HAP-1 (cell line): ENCODE measurements around the gene TBC1D10A.

ENCODE experiments used
- DNase-seq, 2 experiments: peaks; one replicate each; pipeline ENCODE4 v3.0.0-alpha.2; 2016 to 2020; ENCODE audit warnings: low spot score in 2 of 2
- H3K27me3 ChIP-seq: fragments of 250-450 bp; sonication (Bioruptor Pico); 2 replicates; pipeline ENCODE4 v1.5.1; 2020; ENCODE audit warnings: low read depth, mild to moderate bottlenecking, moderate library complexity
- H3K36me3 ChIP-seq: fragments of 250-450 bp; sonication (Bioruptor Pico); replicated peaks from 2 replicates; pipeline ENCODE4 v1.5.1; 2020; ENCODE audit warnings: mild to moderate bottlenecking
- H3K4me1 ChIP-seq: fragments of 250-450 bp; sonication (Bioruptor Pico); 2 replicates; pipeline ENCODE4 v1.5.1; 2020; ENCODE audit warnings: mild to moderate bottlenecking
- H3K4me3 ChIP-seq: fragments of 250-450 bp; sonication (Bioruptor Pico); 2 replicates; pipeline ENCODE4 v1.5.1; 2020; ENCODE audit warnings: mild to moderate bottlenecking, moderate library complexity
- H3K9me3 ChIP-seq: fragments of 250-450 bp; sonication (Bioruptor Pico); 2 replicates; pipeline ENCODE4 v1.5.1; 2020; ENCODE audit warnings: mild to moderate bottlenecking, moderate library complexity
- in situ Hi-C: fragments of 300-500 bp; cut with MboI; formaldehyde crosslinking; loops from 3 replicates; pipeline ENCODE4 v1.14.3; 2020; ENCODE audit warnings: low sequenced_read_pairs, inconsistent platforms, mixed read lengths

The TBC1D10A gene

GRCh38 chr22:30336752-30337460 lies 10.2 kb upstream of the TBC1D10A start:
- in situ Hi-C loops: no loop called here
- Histone ChIP-seq H3K27me3 (no peaks in the 10 kb centered on the region), H3K4me1 (no peaks in the 10 kb centered on the region), H3K9me3 (no peaks in the 10 kb centered on the region), H3K4me3 (no peak overlapping the region), H3K36me3 (peaks cover 88% of the 10 kb centered on the region)
- DNase-seq: no peak

- Histone ChIP-seq H3K9me3 (no peaks in the 10 kb centered on the region), H3K27me3 (no peaks in the 10 kb centered on the region), H3K4me3 (no peak overlapping the region), H3K36me3 (peaks cover 79% of the 10 kb centered on the region), H3K4me1 (no peaks in the 10 kb centered on the region)
- in situ Hi-C loops: no loop called here
- DNase-seq: no peak
Measured at GRCh38 chr22:30335236-30335635, 8.5 kb upstream of the TBC1D10A start.

DNA sequence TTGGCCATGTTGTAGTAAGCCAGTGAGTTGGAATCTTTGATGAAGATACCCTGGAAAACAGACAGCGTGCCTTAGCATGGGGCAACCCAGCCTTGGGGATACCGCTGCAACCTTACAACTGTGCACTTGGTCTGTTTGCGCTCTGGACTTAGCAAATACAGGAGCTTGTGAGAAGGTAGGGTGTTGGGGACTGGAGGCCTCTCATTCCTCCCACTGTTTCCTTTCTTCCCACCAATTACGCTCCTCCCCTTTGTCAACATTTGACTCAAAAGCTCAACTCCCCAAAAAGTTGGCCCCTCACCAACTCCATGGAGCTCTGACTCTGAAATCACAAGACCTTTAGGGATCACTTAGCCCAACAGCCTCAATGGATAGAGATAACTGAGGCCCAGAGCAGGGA lies 7.9 kb upstream of the TBC1D10A start:
- in situ Hi-C loops: no loop called here
- H3K4me1 ChIP-seq: no peaks in the 10 kb centered on the region
- H3K9me3 ChIP-seq: no peaks in the 10 kb centered on the region
- no peaks in the 10 kb centered on the region for H3K27me3 ChIP-seq
- peaks cover 74% of the 10 kb centered on the region for H3K36me3 ChIP-seq
- no peak overlapping the region for H3K4me3 ChIP-seq
- DNase-seq: no peak

- no peaks in the 10 kb centered on the region for H3K27me3 ChIP-seq
- H3K4me3 ChIP-seq: no peak overlapping the region
- no peaks in the 10 kb centered on the region for H3K4me1 ChIP-seq
- peaks cover 64% of the 10 kb centered on the region for H3K36me3 ChIP-seq
- in situ Hi-C loops: no loop called here
- no peak for DNase-seq
- H3K9me3 ChIP-seq: no peaks in the 10 kb centered on the region
Measured at GRCh38 chr22:30333707-30334087, 7.0 kb upstream of the TBC1D10A start.

- Histone ChIP-seq H3K9me3 (no peaks in the 10 kb centered on the region), H3K4me1 (no peaks in the 10 kb centered on the region), H3K36me3 (peaks cover 61% of the 10 kb centered on the region), H3K27me3 (no peaks in the 10 kb centered on the region), H3K4me3 (no peak overlapping the region)
- no peak for DNase-seq
- in situ Hi-C loops: no loop called here
Measured at GRCh38 chr22:30332994-30333706, 6.4 kb upstream of the TBC1D10A start.

GRCh38 chr22:30332551-30332950 lies 5.8 kb upstream of the TBC1D10A start:
- Histone ChIP-seq H3K4me1 (no peaks in the 10 kb centered on the region), H3K27me3 (no peaks in the 10 kb centered on the region), H3K4me3 (no peak overlapping the region), H3K36me3 (peaks cover 55% of the 10 kb centered on the region), H3K9me3 (no peaks in the 10 kb centered on the region)
- no peak for DNase-seq
- in situ Hi-C loops: no loop called here

GRCh38 chr22:30328466-30329049 lies 1.8 kb upstream of the TBC1D10A start:
- in situ Hi-C loops: no loop called here
- Histone ChIP-seq H3K36me3 (peaks cover 17% of the 10 kb centered on the region), H3K9me3 (no peaks in the 10 kb centered on the region), H3K4me1 (peaks cover 10% of the 10 kb centered on the region), H3K27me3 (no peaks in the 10 kb centered on the region), H3K4me3 (no peak overlapping the region)
- DNase-seq: no peak

DNA sequence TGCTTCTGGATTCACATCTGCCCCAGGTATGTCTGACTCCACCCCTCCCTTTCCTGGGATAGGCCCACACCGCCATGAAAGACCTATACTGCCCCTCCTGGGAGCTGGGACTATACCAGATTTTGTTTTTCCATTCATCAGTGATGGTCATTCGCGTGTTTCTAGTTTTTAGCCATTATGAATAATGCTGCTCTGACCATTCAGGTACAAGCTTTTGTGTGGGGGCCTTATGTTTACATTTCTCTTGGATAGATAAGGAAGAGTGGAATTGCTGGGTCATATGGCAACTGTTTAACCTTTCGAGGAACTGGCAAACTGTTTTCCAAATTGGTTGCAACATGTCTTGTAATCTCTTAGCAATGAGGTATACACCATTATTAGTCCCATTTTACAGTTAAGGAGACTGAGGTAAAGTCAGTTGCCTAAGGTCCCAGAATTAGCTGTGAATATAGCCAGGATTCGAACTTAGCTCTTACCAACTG lies 1.2 kb upstream of the TBC1D10A start:
- in situ Hi-C loops: no loop called here
- Histone ChIP-seq H3K27me3 (no peaks in the 10 kb centered on the region), H3K4me1 (peaks cover 10% of the 10 kb centered on the region), H3K4me3 (no peak overlapping the region), H3K36me3 (peaks cover 11% of the 10 kb centered on the region), H3K9me3 (no peaks in the 10 kb centered on the region)
- no peak for DNase-seq

DNA sequence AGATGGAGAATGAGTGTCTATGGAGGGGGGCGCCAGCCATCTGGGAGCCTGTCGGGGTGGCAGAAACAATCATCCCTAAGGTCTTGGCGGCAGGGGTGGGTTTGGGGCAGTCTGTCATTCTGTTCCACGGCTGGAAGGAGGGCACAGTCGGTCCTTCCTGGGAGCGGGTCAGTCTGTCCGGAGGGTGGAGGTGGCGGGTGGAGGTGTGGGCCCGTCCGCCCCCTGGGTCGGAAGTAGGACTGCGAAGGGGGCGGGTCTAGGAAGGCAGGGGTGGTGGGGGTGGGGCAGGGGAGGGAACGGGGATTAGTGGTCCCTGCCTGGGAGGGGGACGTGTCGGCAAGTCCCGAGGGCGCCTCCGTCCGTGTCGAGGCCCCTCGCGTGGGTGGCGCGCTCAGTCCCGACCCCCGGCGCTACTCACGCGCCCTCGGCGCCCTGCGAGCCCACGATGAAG lies 461 bp downstream of the TBC1D10A start:
- Histone ChIP-seq H3K4me1 (peaks cover 10% of the 10 kb centered on the region), H3K27me3 (no peaks in the 10 kb centered on the region), H3K36me3 (peaks cover 3% of the 10 kb centered on the region; the same call in 1 of the 2 replicates), H3K9me3 (no peaks in the 10 kb centered on the region), H3K4me3 (peak overlapping the region; percentile 89)
- in situ Hi-C loops: no loop called here
- peak in 1 of 2 experiments; percentile 64 for DNase-seq

DNA sequence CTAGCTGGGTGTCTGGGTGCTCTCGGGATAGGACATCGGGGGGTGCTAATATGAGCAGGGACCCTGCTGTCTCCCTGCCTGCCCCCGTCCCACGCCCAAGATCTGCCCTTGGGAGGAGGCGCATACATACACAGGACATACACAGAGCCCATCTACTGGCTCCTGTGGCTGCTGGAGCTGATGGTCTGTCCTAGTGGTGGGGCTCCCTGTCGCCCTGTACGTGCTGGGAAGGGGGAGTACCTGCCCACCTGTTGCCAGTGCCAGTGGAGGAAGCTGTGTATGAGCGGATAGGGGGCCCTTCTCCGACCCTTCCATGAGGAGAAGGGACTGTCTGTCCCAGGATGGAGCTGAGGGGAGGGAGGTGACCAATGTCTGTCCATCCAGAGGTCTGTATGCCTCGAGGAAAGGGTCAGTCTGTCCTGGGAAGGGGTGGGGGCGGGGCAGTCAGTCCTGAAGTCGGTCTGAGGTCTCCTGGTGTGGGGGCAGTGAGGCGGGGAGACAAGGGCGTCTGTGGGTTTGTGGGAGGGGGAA lies 952 bp downstream of the TBC1D10A start:
- H3K4me3 ChIP-seq: peak overlapping the region; percentile 89
- DNase-seq: no peak
- peaks cover 10% of the 10 kb centered on the region for H3K4me1 ChIP-seq
- in situ Hi-C loops: no loop called here
- H3K27me3 ChIP-seq: no peaks in the 10 kb centered on the region
- peaks cover 3% of the 10 kb centered on the region for H3K36me3 ChIP-seq
- H3K9me3 ChIP-seq: no peaks in the 10 kb centered on the region

DNA sequence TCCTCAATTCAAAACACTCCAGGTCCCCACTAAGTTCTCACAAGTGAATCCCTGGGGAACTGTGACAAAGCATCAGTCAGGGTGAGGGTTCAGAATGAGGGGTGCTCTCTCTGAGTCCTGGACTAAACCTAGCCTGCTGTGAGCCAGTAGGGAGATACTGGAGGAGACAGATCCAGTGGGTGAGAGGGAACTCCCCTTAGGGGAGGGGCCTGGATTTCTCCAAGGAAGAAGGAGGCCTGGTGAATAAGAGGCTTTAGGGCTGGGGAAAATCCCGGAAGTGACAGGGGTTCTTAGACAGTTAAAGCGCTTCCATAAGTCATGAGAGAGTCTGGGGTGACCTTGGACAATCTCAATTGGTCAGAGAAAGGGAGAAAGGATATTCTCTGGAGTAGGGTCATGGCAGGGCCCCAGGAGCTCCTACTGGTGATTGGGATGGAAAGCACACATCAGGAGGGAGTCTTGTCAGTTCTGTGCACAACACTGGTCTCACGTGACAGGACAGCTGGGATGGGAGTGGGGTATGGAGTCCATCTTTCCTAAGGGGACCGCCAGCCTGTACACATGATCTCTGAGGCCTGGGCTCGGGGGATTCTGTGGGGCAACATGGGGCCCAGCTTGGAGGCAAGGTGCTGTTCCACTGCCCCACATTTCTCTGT lies 1.5 kb downstream of the TBC1D10A start:
- peak; percentile 48 to 78 for DNase-seq
- Histone ChIP-seq H3K36me3 (no peaks in the 10 kb centered on the region; the same call in none of the 2 replicates), H3K27me3 (no peaks in the 10 kb centered on the region), H3K4me1 (peaks cover 10% of the 10 kb centered on the region), H3K4me3 (peak overlapping the region; percentile 89), H3K9me3 (no peaks in the 10 kb centered on the region)
- in situ Hi-C loops: no loop called here

GRCh38 chr22:30324014-30324730 lies 2.6 kb downstream of the TBC1D10A start:
- no peaks in the 10 kb centered on the region for H3K9me3 ChIP-seq
- DNase-seq: no peak
- H3K27me3 ChIP-seq: no peaks in the 10 kb centered on the region
- H3K4me3 ChIP-seq: no peak overlapping the region
- no peaks in the 10 kb centered on the region; the same call in 1 of the 2 replicates for H3K36me3 ChIP-seq
- H3K4me1 ChIP-seq: peaks cover 10% of the 10 kb centered on the region
- in situ Hi-C loops: no loop called here

- no peak for DNase-seq
- in situ Hi-C loops: no loop called here
- H3K27me3 ChIP-seq: no peaks in the 10 kb centered on the region
- no peaks in the 10 kb centered on the region; the same call in 1 of the 2 replicates for H3K36me3 ChIP-seq
- H3K9me3 ChIP-seq: no peaks in the 10 kb centered on the region
- no peak overlapping the region for H3K4me3 ChIP-seq
- peaks cover 10% of the 10 kb centered on the region for H3K4me1 ChIP-seq
Measured at GRCh38 chr22:30323246-30323645, 3.5 kb downstream of the TBC1D10A start.
